DND-41 (cell line): ENCODE data around the gene TBC1D9.

Source experiments
- CTCF ChIP-seq: IDR thresholded peaks from 2 replicates; pipeline ENCODE4 v1.5.1; 2012; ENCODE audit warnings: borderline replicate concordance, low read length, moderate library complexity, mild to moderate bottlenecking; ENCODE audit not compliant: poor library complexity, severe bottlenecking; ENCODE audit errors: extremely low read depth
- EZH2 ChIP-seq: IDR thresholded peaks from 3 replicates; pipeline ENCODE4 v1.6.1; 2012; ENCODE audit warnings: borderline replicate concordance, low read depth, mild to moderate bottlenecking, moderate library complexity, low read length, inconsistent platforms; ENCODE audit not compliant: severe bottlenecking

DNA sequence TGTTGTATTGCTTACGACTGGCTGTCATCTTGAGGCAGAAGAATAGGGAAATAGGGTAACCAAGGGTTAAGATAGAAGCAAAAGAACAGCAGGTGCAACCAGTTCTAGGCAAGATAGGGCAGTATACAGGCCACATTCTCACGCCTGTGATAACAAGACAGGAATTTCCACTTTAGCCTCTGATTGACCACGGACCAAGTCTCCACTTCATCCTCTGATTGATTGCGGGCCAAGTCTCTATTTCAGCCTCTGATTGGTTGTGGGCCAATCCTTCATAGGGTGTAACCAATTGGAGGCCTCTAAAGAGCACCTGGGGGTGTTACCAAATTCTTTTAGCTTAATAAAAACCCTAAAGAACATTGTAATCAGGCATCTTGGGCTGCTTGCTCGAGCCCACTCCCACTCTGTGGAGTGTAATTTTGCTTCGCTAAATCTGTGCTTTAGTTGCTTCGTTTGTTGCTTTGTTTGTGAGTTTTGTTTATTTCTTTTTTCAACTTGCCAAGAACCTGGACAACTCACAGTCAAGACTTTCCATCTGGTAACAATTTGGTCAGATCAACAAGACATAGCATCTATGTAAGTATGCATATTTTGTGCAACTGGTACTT, 8.7 kb upstream of the TBC1D9 start:
- TF ChIP-seq CTCF (no peak), EZH2 (no peak)
